Measurements from ENCODE around the gene CPAMD8.
A peak's percentile ranks its signal among the peaks of the same experiment; 100 is the strongest.

CPAMD8 gene

GRCh38 chr19:16868423-16869130 is 158.0 kb downstream of the CPAMD8 start:
- no peak for DNase-seq

- DNase-seq = no peak
These were observed 159.4 kb downstream of the CPAMD8 start for GRCh38 chr19:16867211-16867610.

- no peak for DNase-seq
These were observed 163.7 kb downstream of the CPAMD8 start for GRCh38 chr19:16862826-16863415.

GRCh38 chr19:16861834-16862233 is 164.8 kb downstream of the CPAMD8 start:
- no peak for DNase-seq

GRCh38 chr19:16861011-16861410 is 165.6 kb downstream of the CPAMD8 start:
- no peak for DNase-seq

- peak; percentile 65 for DNase-seq
These were observed 166.5 kb downstream of the CPAMD8 start for GRCh38 chr19:16860118-16860517.

- no peak for DNase-seq
These were observed 167.0 kb downstream of the CPAMD8 start for GRCh38 chr19:16859626-16860025.

GRCh38 chr19:16856091-16856490 is 170.5 kb downstream of the CPAMD8 start:
- no peak for DNase-seq

GRCh38 chr19:16853066-16853465 is 173.5 kb downstream of the CPAMD8 start:
- DNase-seq = no peak

- peak; percentile 77 for DNase-seq
These were observed 175.4 kb downstream of the CPAMD8 start for GRCh38 chr19:16851031-16851712.

GRCh38 chr19:16850133-16850532 is 176.5 kb downstream of the CPAMD8 start:
- peak; percentile 51 for DNase-seq

- peak; percentile 43 for DNase-seq
These were observed 177.4 kb downstream of the CPAMD8 start for GRCh38 chr19:16849168-16849567.

GRCh38 chr19:16847430-16847829 is 179.2 kb downstream of the CPAMD8 start:
- DNase-seq = no peak

GRCh38 chr19:16846901-16847300 is 179.7 kb downstream of the CPAMD8 start:
- DNase-seq = no peak

Data from EL (cell line).